ENCODE data around the gene KCP.
A peak's percentile ranks its signal among the peaks of the same experiment; 100 is the strongest.

Gene KCP

GRCh38 chr7:128827971-128828711, 82.4 kb downstream of the KCP start:
- Histone ChIP-seq H3K4me3 (ENCODE audit: low read depth in 1 of 5, low read length in 5 of 5) (no peak overlapping the region), H3K27ac (ENCODE audit: low read depth, low read length) (peak overlapping the region; percentile 60), H3K27me3 (ENCODE audit: control insufficient read depth in 5 of 5, insufficient read depth in 4 of 5, low read length in 5 of 5) (peaks cover 4 to 25% (median 15%) of the 10 kb centered on the region in 5 donors), H3K36me3 (ENCODE audit: control insufficient read depth in 5 of 5, insufficient read depth in 5 of 5, low read length in 5 of 5) (no peaks in the 10 kb centered on the region), H3K9ac (ENCODE audit: low read length in 5 of 5) (peak overlapping the region in 2 of 5 donors; percentile 5 to 36), H3K4me1 (ENCODE audit: control insufficient read depth in 5 of 5, insufficient read depth in 5 of 5, low read length in 5 of 5) (peaks cover 5 to 48% (median 43%) of the 10 kb centered on the region in 5 donors), H3K9me3 (ENCODE audit: control insufficient read depth in 5 of 5, low read length in 5 of 5) (no peaks in the 10 kb centered on the region)

- no peak overlapping the region for H3K4me3 ChIP-seq (ENCODE audit: low read depth in 1 of 5, low read length in 5 of 5)
- H3K9me3 ChIP-seq (ENCODE audit: control insufficient read depth in 5 of 5, low read length in 5 of 5): no peaks in the 10 kb centered on the region
- no peaks in the 10 kb centered on the region for H3K36me3 ChIP-seq (ENCODE audit: control insufficient read depth in 5 of 5, insufficient read depth in 5 of 5, low read length in 5 of 5)
- peak overlapping the region; percentile 60 for H3K27ac ChIP-seq (ENCODE audit: low read depth, low read length)
- peak overlapping the region in 2 of 5 donors; percentile 5 to 36 for H3K9ac ChIP-seq (ENCODE audit: low read length in 5 of 5)
- peaks cover 5 to 41% (median 37%) of the 10 kb centered on the region in 5 donors for H3K4me1 ChIP-seq (ENCODE audit: control insufficient read depth in 5 of 5, insufficient read depth in 5 of 5, low read length in 5 of 5)
- peaks cover 4 to 18% (median 9%) of the 10 kb centered on the region in 5 donors for H3K27me3 ChIP-seq (ENCODE audit: control insufficient read depth in 5 of 5, insufficient read depth in 4 of 5, low read length in 5 of 5)
These were observed 83.1 kb downstream of the KCP start for GRCh38 chr7:128827248-128827958.

GRCh38 chr7:128826916-128827247, 83.6 kb downstream of the KCP start:
- Histone ChIP-seq H3K9me3 (ENCODE audit: control insufficient read depth in 5 of 5, low read length in 5 of 5) (no peaks in the 10 kb centered on the region), H3K4me3 (ENCODE audit: low read depth in 1 of 5, low read length in 5 of 5) (no peak overlapping the region), H3K27ac (ENCODE audit: low read depth, low read length) (no peak overlapping the region), H3K27me3 (ENCODE audit: control insufficient read depth in 5 of 5, insufficient read depth in 4 of 5, low read length in 5 of 5) (peaks cover 4 to 14% (median 6%) of the 10 kb centered on the region in 5 donors), H3K9ac (ENCODE audit: low read length in 5 of 5) (no peak overlapping the region), H3K36me3 (ENCODE audit: control insufficient read depth in 5 of 5, insufficient read depth in 5 of 5, low read length in 5 of 5) (no peaks in the 10 kb centered on the region), H3K4me1 (ENCODE audit: control insufficient read depth in 5 of 5, insufficient read depth in 5 of 5, low read length in 5 of 5) (peaks cover 5 to 38% (median 33%) of the 10 kb centered on the region in 5 donors)

Measured in subcutaneous abdominal adipose tissue (tissue), 5 donors.